Measurements from ENCODE around the gene ERMN. TPM values are rescaled to one million over a fixed set of nuclear protein-coding genes. Genes with fewer than 3 reads are reported as not detected.

ERMN gene
- total and polyA plus RNA-seq, 12 donors: 0.04 to 0.40 (median 0.13) TPM; not detected in 8

GRCh38 chr2:157319795-157320194 is 5.8 kb downstream of the ERMN start:
- no peaks in the 10 kb centered on the region for H3K27me3 ChIP-seq
- intact Hi-C loops (cut with DNase I): loop anchor here in 1 of 2 donors (10.0 kb wide), 1 partner anchor 695 kb away; no protein-coding TSS in a partner anchor
- no peaks in the 10 kb centered on the region for H3K9me3 ChIP-seq (replicated peaks in 1 of 3)
- H3K27ac ChIP-seq: no peak overlapping the region
- TF ChIP-seq POLR2A (IDR thresholded peaks at IDR 0.05) (no peak), CTCF (IDR thresholded peaks at IDR 0.05) (no peak)
- WGBS, 4 donors: 66 to 75% (median 71%) methylated on average over 2 of the region's 2 CpGs
- H3K4me3 ChIP-seq: no peak overlapping the region
- no peaks in the 10 kb centered on the region for H3K36me3 ChIP-seq (replicated peaks in 1 of 2)
- H3K4me1 ChIP-seq (replicated peaks in 1 of 2): no peaks in the 10 kb centered on the region
- no peak for DNase-seq

GRCh38 chr2:157318884-157319283 is 6.7 kb downstream of the ERMN start:
- Histone ChIP-seq H3K27ac (no peak overlapping the region), H3K4me3 (no peak overlapping the region), H3K9me3 (replicated peaks in 1 of 3) (no peaks in the 10 kb centered on the region), H3K4me1 (replicated peaks in 1 of 2) (no peaks in the 10 kb centered on the region), H3K27me3 (no peaks in the 10 kb centered on the region), H3K36me3 (replicated peaks in 1 of 2) (no peaks in the 10 kb centered on the region)
- intact Hi-C loops (cut with DNase I): no loop called here
- WGBS, 4 donors: 80 to 91% (median 90%) methylated on average over 2 of the region's 2 CpGs
- TF ChIP-seq POLR2A (IDR thresholded peaks at IDR 0.05) (no peak), CTCF (IDR thresholded peaks at IDR 0.05) (no peak)
- no peak for DNase-seq

- 53 to 78% (median 77%) methylated on average over 4 of the region's 4 CpGs for WGBS, 4 donors
- no peak for TF ChIP-seq CTCF (IDR thresholded peaks at IDR 0.05)
- no peak for TF ChIP-seq POLR2A (IDR thresholded peaks at IDR 0.05)
- no peaks in the 10 kb centered on the region for H3K9me3 ChIP-seq (replicated peaks in 1 of 3)
- no peaks in the 10 kb centered on the region for H3K36me3 ChIP-seq (replicated peaks in 1 of 2)
- no peak for DNase-seq
- no peaks in the 10 kb centered on the region for H3K4me1 ChIP-seq (replicated peaks in 1 of 2)
- no peak overlapping the region for H3K27ac ChIP-seq
- no peaks in the 10 kb centered on the region for H3K27me3 ChIP-seq
- H3K4me3 ChIP-seq: no peak overlapping the region
- intact Hi-C loops (cut with DNase I): no loop called here
Observed at GRCh38 chr2:157315901-157316300, 9.7 kb downstream of the ERMN start.

- no peaks in the 10 kb centered on the region for H3K36me3 ChIP-seq (replicated peaks in 1 of 2)
- H3K27ac ChIP-seq: no peak overlapping the region
- intact Hi-C loops (cut with DNase I): no loop called here
- no peaks in the 10 kb centered on the region for H3K9me3 ChIP-seq (replicated peaks in 1 of 3)
- 84 to 94% (median 91%) methylated on average over 1 of the region's 1 CpG for WGBS, 4 donors
- no peaks in the 10 kb centered on the region for H3K4me1 ChIP-seq (replicated peaks in 1 of 2)
- no peak overlapping the region for H3K4me3 ChIP-seq
- TF ChIP-seq CTCF (IDR thresholded peaks at IDR 0.05) (no peak), POLR2A (IDR thresholded peaks at IDR 0.05) (no peak)
- no peak for DNase-seq
- H3K27me3 ChIP-seq: no peaks in the 10 kb centered on the region
Observed at GRCh38 chr2:157312866-157313486, 12.6 kb downstream of the ERMN start.
